NCI-H446 (cell line): ENCODE results near the gene RTN4R.
"Not testable (repeated sequence)": the region's sequence is repeated elsewhere in the genome, so short reads cannot be mapped to it uniquely, and the experiment has no call there.

ENCODE experiments used
- DNase-seq, 2 experiments: peaks; one replicate each; lab custom pipeline; 2025; lab: John Stamatoyannopoulos, UW

The RTN4R gene

DNA sequence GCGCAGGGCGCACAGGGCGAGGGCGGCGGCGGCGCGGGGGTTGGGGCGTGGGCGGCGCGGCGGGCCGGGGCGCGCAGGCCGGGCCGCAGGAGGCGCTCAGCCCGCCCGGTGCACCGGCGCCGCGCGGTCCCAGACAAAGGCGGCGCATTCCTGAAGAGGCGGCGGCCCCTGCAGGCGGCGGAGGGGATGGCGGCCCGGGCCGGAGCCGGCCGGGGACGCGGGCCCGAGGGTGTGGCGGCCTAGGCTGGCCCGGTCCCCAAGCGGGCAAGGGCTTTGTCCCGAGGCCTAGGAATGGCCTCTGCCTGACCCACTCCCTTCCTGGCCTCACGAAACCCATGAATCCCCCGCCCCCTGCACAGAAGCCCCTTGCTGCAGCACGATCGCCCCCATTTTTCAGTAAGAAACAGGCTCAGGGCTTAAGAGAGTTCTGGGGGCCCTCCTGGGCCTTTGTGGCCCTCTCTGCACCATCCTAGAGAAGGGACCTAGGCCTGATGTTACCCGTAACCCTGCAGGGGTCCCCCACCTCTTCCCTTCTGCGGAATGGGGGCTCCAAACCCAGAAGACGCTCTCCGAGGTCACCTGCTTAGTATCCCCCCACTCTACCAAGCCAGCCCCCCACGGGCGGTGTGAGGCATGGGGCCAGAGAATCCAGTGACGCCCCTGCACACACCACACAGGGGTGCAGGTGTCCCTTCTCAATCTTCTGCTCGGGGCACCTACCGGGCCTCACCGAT, at the start of gene RTN4R:
TSS of gene RTN4R (minus strand) at position 40 of the 734 bp plus-strand sequence. CDS start 226 bp downstream, outside the sequence.
- peak in 1 of 2 experiments; percentile 72 for DNase-seq

DNA sequence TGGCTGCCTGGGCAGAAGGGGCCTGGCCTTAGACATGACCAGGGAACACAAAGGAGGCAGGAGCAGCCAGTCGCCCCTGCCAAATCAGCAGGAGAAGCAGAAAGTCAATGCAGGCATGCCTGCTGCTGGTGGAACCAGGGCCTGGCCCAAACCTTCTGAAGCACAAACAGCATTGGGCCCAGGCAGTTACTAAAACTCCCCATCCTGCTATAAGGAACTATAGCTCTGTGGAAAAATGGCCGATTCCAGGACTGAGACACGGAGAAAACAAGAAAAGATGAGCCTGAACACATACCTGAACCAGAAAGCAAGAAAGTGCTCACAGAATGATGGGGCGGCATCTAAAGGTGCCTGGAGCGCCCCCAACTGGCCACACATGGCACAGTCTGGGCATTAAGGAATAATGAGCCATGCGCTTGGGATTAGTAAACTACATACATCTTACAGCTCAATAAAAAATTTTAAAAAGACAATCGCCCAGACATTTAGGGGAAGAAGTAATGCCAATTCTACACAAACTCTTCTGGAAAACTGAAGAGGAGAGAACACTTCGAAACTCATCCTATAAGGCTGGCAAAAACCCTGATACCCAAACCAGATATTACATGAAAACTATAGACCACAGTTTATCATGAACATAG, 49.4 kb upstream of the RTN4R start:
- DNase-seq, result peak in 1 of 2 experiments; percentile 33

DNA sequence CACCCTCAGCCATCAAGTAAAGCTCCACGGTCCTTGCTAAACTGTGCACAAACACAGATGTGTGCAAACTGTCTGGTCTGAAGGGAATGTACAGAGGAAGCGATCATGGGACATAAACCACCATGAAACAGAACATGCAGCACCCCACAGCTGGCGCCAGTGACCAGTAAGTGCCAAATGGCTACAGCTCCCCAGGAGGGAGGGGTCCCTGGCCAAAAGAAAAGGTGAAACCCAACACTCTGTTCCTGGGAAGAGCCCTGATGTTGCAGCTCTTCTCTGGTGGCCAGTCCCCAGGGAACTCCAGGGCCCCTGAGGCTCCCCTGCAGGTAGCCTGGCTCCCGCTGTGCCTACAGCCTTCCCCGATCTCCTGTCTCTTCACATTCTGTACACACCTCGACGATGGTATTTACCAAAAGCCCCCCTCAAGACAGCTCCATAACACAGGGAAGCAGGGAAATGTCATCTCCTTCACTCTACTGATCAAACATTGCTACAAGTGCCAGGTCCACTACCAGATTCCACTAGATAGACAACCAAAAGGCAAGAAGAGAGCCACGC, 48.8 kb upstream of the RTN4R start:
- DNase-seq, result no peak

DNA sequence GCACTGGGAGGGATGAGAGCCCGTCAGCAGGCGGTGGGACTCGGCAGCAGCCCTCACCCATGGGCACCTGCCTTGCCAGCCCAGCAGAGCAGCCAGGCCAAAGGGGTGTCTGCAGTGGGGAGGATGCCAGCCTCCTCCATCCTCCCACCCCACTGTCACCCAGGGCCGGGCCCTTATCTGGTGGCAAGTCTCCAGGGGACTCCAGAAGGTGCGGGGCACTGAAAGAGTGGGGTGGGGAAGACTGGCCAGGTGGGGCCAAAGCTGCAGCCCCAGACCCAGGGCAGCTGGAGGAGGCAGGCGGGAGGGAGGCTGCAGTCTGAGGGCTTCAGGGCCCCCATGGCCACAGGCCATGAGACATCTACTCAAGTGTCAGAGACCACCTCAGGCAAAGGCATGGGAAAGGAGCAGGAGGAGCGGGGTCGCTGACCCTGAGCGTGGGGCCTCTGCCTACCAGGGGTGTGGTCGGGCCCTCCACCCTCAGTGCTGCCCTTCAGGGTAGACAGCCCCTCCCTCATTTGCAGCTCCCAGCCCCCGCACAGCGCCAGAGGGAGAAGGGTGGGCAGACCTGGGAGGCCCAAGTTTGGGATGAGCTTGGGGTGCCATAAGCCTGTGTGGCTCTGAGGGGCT, 48.2 kb upstream of the RTN4R start:
- DNase-seq, result no peak

DNA sequence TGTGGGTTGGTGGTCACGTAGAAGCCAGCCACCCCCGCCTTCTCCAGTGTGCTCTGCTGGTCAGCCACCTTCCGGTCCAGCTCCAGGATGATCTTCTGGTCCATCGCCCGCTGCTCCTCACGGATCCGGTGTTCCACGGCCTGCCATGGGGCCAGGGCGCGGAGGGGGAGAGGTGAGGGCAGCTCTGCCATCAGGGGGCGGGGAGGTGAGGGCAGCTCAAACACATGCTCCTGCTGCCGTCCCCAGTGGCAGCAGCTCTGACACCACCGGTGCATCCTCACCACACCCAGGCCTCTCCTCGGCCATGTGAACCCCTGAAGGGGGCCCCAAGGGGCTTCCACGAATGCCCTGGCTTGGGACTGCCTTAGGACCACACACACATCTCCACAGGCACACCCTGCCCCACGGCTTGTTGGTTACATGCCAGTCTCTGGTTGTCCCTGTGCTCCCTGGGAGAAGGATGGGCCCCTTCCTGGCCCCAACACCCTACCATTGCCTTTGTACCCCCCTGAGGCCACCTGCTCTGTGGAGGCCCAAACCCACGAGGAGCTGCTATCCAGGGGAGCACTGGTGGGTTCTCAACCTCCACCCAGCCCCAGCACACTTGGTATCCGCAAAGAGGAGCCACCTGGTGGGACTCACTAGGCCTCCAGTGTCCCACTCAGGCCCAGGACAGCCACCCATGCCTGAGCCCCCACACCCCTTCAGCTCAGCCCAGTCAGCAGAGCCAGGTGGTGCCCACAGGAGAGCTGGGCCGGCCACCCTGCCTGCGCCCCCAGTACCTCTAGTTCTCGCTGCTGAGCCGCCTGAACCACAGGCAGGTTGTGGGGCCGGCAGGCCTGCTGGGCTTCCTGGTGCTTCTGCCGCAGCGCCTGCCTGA, 47.5 kb upstream of the RTN4R start:
- no peak for DNase-seq

DNA sequence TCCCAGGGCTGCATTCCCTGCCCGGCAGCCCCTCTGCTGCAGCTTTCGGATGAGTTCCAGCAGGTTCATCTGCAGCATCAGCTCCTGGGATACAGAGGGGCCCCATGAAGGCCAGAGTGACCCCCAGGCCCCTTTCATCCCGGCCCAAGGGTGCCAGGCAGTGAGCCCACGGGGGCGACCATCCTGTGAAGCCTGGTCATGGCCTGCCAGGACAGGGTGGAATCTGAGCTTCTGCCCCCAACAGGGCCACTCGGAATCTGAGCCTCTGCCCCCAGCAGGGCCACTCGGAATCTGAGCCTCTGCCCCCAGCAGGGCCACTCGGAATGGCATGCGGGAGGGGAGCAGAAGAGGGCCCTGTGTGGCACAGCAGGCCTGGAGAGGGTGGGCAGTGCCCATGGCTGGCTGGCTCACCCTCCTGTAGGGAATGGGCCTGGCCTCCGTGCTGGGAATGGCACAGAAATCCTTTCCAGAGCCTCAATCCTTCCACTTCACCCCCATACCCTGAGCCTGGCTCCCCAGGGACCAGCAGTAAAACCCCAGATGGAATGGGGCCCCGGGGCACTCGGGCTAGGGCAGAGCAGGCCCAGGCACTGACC, 46.7 kb upstream of the RTN4R start:
- DNase-seq, result not testable (repeated sequence)

DNA sequence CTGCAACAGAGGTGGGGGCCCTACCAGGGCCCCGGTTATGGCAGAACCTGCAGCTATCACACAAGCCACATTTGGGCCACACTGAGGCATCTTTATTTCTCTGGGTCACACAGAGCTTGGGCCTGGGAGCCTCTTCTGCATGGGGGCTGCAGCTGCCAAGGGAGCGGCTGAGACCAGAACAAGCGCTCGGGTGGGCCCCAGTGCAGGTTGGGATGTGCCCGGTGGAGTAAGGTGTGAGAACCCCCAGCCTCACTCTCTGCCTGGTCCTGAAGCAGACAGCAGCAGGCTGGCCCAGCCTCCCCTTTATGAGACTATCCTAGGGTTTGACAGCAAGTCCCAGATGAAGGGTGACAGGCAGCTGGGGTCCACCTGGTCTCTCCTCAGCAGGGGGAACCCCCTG, 46.1 kb upstream of the RTN4R start:
- DNase-seq, result not testable (repeated sequence)

DNA sequence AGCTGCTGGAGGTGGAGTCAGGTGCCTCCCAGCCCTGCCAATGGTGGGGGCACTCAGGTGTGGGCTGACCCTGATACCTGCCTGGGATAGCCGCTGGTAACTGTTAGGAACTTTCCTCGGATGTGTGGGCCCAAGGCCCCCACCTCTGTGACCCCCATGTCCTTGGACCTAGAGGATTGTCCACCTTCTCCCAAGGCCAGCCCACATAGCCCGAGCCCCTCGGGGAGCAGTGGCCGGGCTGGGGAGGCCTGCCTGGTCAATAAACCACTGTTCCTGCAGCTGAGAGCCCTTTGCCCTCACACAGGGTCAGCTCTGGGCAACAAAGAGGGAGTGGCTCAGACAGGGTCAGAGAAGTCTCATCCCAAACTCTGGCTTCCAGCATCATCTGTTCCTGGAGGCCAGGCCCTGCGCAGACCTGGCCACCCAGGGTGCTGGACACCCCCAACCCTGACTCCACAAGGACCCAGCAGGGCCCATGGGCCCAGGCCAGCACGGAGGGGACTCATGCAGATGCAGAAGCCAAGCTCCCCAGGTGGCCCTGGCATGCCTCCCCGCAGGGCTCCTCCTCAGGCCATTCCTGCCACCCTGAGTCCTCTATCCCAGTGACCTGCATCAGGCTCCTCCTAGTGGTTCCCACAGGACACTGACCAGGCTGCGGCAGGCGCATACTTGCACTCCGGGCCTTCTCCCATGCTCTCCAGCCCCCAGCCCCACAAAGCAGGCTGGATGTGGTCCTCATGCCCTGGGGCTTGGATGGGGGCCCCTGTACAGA, 45.4 kb upstream of the RTN4R start:
- not testable (repeated sequence) for DNase-seq

DNA sequence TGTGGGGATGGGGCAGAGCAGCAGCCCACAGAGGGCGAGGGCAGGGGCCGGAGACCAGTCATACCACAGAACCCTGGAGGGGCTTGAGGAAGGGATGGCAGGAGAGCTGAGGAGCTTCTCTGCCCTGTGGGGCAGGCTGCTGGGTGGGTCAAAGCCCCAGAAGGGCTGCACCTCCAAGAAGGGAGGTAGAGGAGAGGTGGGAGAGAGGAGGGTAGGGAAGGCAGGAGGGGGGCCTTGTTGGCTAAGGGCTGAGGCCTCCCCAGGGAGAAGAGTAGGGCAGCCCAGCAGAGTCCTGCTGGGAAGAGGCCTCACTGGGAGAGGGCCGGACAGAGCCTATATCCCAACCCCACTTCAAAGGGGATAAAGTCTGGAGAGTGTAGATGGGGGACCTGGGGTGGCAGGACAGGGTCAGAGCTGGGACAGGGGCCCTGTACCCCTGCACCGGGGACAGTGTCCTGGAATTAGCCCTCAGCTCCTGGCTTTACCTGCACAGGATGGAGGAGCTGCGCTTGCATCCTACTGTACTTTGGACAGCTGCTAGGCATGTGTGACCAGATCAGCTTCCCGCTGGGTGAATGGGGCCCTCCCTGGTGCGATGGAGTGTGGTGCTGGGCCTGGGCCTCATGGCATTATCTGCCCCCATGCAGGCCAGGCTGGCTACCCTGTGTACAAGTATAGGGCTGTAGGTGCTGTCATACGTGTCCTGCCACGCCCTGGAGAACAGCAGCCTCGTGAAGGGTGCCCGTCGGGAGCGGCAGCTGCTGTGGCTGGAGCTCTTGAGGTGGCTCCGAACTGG, 44.5 kb upstream of the RTN4R start:
- no peak for DNase-seq

DNA sequence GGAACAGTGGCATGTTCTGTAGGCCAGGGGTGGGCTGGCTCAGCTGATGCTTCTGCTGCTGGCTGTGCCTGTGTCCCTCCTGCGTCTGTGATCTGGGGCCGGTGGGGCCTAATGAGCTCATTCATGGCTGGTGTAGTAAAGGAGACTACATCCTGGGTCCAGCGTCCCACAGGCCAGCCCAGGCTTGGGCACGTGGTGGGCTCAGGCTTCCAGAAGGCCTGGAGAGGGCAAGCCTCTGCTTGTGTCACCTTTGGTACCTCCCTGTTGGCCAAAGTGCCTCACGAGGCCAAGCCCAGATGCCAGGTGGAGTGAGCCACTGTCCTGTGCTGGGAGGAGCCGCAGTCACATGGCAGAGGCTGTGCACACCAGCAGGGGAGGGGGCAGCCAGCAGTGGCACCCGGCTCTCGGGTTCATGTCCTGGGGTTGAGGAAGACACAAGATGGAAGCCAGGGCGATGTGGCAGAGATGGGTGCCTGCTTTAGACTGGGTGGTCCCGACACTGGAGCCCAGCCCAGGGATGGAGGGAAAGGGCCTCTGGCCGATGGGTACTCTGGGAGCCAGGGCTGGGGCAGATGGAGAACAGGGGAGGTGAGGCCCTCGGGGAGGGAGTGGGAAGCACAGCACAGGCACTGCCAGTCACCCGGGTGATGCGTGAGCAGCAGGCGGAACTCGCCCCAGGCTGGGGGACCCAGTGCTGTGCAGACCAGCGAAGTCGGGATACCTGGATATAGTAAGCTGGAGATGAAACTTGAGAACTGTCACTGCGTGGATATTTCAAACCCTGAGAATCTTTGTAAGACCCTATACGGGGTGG, 43.3 kb upstream of the RTN4R start:
- not testable (repeated sequence) for DNase-seq

DNA sequence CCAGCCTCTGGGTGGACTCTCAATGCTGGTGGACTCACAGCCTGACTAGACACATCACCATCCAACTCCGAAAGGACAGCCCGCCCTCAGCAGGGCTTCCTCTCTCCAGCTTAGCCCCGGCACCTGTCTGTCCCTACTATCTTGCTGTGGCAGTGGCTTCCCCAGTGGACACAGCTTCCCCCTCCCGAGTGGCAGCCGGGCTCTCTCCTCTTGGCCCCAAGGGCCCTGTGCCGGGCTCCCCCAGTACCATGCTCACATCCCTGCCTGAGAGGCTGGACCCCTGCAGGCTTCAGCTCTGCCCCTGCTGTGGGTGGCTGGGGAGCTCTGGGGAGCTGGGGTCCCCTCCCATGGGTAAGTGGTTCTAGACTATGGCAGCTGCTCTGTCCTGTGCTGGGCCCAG, 42.7 kb upstream of the RTN4R start:
- DNase-seq, result not testable (repeated sequence)

DNA sequence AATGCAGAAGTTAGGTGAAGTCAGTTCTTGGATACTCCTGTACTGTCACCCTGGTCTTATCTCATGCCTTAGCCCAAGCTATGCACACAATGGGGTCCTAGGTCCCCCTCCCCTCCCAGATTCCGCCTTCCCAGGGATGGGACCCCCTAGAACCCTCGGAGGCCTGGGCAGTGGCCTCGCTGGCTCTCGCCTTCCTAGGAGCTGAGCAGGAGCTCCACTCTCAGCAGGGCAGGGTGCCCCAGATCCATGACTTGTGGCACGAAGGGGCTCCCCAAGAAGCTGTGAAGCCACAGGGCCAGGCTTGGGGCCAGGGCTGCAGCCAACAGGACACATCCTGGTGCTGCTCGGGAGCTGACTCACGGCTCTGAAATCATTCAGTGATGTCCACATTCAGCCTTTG, 42.1 kb upstream of the RTN4R start:
- not testable (repeated sequence) for DNase-seq

DNA sequence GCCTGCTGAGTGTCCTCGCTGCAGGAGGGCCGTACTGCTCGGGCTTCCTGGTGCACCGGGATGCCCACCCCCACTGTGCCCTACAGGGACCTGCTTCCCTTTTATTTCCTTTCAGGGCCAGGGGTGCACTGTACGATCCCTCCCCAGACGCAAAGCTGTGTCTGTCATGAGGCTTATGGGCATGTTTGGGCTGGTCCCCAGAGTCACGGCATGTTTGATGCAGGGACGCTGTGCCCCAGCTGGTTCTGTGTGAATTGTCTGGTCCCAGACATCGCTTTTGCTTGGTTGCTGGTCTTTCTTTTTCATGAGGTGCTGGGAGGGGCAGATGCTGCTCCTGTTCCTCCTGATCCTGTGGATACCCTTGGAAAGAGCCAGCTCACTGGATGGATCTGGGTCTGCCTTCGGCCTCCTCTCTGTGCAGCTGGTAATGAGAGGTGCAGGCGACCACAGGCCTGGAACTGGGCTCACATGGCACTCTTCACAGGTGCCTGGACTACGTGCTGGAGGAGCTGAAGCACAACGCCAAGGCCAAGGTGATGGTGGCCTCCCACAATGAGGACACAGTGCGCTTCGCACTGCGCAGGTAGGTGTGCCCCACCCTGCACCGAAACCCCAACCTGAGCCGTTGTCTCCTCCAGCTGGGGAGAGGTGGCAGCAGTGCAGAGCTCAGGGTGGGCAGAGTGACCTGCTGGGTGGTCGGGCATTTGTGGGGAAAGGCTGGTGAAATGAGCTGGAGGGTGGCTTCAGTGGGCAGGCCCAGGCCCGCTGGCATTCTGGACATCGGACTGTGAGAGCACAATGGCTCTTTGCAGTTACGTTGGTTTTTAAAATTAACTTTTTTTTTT, 40.9 kb upstream of the RTN4R start:
- not testable (repeated sequence) for DNase-seq

DNA sequence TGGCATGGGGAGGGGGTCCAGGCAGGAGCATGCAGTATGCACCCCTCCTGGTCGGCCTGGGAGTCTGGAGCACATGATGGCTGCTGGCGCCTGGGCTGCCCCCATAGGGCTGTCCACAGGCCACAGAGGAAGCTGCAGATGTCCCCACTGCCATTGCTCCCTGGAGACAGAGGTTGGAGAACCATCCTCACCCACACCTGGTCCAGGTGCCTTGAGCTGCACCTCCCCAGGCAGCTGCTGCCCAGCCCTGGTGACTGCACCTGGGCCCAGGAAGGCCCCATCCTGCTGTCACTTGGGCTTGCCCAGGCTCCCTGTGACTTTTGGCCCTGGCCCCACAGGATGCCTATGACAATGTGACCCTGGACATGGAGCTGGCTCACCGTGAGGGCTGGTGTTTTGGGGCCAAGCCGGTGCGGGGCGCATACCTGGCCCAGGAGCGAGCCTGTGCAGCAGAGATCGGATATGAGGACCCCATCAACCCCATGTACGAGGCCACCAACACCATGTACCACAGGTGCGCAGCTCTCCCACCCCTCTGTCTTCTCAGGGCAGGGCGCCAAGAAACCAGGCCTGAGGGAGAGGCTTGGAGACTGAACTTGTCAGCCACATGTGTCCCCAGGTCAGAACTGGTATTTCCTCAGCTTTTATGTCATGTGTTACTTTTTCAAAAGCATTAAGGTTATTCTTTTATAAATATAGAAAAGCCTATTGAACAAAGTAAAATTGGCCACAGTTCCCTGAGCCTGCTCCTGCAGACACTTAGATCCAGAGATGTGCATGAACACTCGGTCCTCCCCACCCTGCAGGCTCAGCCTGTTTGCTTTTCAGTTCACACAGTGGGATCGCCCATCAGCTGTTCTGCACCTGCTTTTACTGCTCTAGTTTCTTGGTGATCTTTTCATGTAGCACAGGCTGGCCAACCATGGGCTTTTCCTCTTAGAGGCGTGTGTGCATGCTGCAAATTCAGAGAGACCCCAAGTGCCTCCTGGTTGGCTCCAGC, 39.6 kb upstream of the RTN4R start:
- not testable (repeated sequence) for DNase-seq

DNA sequence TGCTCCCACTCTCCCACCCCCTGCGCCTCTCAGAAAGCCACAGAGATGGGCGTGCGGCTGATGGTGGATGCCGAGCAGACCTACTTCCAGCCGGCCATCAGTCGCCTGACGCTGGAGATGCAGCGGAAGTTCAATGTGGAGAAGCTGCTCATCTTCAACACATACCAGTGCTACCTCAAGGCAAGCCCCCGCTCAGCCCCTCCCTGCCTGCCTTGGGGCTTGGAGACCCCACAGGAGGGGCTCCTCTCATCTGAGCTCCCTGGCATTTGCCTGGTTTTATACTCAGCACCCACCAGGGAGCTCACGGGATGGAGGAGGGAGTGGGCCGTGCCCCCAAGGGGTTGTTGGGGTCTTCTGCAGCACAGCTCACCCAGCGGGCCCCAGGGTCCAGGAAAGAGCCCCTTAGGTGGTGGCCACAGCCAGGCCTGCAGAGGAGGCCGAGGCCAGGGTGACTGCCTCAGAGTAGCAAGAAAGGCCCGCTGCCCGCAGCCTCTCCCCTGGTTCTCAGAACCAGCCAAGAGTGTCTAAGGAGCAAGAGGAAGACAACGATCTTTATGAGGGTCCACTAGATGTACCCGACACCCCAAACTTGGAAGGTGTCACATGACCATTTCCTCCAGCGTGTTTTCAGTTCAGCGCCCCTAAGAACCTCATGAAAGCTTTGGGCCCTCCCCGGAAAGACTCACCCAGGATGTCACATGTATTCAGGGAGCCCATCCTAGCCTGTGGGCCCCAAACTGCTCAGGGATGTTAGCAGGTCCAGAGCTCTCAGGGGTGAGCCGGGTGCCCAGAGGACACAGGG, 38.7 kb upstream of the RTN4R start:
- not testable (repeated sequence) for DNase-seq
